HUES6 (cell line): ENCODE results near the gene CARS2.

Experiments
- H3K27ac ChIP-seq: 2 replicates; pipeline ENCODE4 v1.7.0; 2013; ENCODE audit warnings: low read depth, mild to moderate bottlenecking, low read length, inconsistent platforms
- H3K27me3 ChIP-seq: 2 replicates; pipeline ENCODE4 v1.6.1; 2013; ENCODE audit warnings: low read length; ENCODE audit not compliant: control insufficient read depth, insufficient read depth
- H3K36me3 ChIP-seq: 2 replicates; pipeline ENCODE4 v1.6.1; 2013; ENCODE audit warnings: low read length; ENCODE audit not compliant: control insufficient read depth, insufficient read depth
- H3K4me1 ChIP-seq: 2 replicates; pipeline ENCODE4 v1.6.1; 2013; ENCODE audit warnings: low read length; ENCODE audit not compliant: control insufficient read depth, insufficient read depth
- H3K4me3 ChIP-seq: 2 replicates; pipeline ENCODE4 v1.5.1; 2013; ENCODE audit warnings: low read depth, low read length
- H3K9ac ChIP-seq: one replicate; pipeline ENCODE4 v1.6.1; 2013; ENCODE audit warnings: mild to moderate bottlenecking, low read length
- H3K9me3 ChIP-seq: 2 replicates; pipeline ENCODE4 v1.6.1; 2013; ENCODE audit warnings: low read depth, low read length; ENCODE audit not compliant: control insufficient read depth, insufficient read depth

CARS2 gene

DNA sequence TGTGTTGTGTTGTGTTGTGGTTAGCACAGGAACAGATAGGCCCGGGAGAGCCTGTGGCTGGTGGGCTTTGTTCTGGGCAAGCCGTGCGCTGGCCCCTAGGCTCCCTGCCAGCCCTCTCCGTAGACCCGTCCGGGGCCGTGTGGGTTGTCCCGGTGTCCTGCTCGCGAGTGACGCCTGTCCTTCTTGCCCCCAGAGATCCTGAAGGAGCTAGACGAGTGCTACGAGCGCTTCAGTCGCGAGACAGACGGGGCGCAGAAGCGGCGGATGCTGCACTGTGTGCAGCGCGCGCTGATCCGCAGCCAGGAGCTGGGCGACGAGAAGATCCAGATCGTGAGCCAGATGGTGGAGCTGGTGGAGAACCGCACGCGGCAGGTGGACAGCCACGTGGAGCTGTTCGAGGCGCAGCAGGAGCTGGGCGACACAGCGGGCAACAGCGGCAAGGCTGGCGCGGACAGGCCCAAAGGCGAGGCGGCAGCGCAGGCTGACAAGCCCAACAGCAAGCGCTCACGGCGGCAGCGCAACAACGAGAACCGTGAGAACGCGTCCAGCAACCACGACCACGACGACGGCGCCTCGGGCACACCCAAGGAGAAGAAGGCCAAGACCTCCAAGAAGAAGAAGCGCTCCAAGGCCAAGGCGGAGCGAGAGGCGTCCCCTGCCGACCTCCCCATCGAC, 13.3 kb upstream of the CARS2 start:
- Histone ChIP-seq H3K9me3 (no peaks in the 10 kb centered on the region), H3K4me1 (peaks cover 10% of the 10 kb centered on the region; the same call in 1 of the 2 replicates), H3K27me3 (no peaks in the 10 kb centered on the region), H3K4me3 (no peak overlapping the region), H3K27ac (no peak overlapping the region), H3K36me3 (peaks cover 28% of the 10 kb centered on the region), H3K9ac (no peak overlapping the region)

DNA sequence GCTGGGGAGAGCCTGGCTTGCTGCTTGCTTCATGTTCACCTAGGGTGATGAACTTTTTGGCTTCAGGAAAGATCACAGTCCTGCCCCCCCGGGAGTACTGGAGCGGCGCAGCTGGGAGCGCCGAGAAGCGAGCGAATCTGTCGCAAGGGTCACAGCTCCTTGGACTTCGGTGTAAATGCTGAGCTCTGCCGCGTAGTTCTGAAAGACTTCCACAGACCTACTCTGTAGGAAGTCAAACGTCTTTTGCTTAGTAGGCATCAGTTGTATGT, 10.3 kb upstream of the CARS2 start:
- peaks cover 21% of the 10 kb centered on the region for H3K36me3 ChIP-seq
- peak overlapping the region; percentile 78 for H3K4me3 ChIP-seq
- H3K4me1 ChIP-seq: peaks cover 13% of the 10 kb centered on the region; the same call in 1 of the 2 replicates
- no peak overlapping the region; the same call in 1 of the 2 replicates for H3K27ac ChIP-seq
- no peaks in the 10 kb centered on the region for H3K27me3 ChIP-seq
- H3K9me3 ChIP-seq: no peaks in the 10 kb centered on the region
- peak overlapping the region; percentile 71 for H3K9ac ChIP-seq

DNA sequence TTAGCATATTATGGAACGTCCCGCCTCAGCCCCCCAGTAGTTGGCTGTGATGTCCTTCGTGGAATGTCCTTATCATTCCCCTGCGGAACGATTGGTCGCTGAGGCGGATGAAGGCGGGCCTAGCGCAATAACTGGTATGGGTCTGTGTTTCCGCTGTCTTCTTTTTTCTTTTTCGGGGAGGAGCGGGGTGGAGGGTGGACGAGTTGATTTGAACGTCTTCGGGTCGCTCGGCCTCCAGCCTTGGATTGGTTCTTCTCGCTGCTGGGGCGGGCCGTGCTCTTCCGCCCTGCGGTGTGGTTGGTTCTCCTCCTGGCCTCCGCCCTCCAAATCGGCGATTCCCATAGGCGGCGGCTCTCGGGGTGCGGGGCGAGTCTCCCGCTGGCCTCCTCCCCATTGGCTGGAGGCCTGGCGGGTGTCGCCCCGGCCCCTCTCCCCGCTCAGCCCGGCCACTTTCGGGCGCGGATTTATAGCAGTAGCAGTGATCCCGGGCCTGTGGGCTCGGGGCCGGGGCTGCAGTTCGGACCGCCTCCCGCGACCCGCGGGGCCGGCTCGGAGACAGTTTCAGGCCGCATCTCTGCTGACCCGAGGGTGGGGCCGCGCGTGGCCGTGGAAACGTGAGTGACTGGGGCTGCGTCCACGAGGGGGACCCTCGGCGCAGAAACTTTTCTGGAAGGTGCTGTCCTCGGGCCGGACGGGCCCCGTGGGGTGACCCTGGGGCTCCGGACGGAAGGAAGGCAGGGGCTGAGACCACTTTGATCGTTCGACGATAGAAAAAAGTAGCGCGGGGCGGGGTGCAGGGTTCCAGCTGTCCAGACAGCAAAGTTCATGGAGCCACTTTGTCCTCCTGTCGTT, 9.7 kb upstream of the CARS2 start:
- Histone ChIP-seq H3K9me3 (no peaks in the 10 kb centered on the region), H3K9ac (peak overlapping the region; percentile 71), H3K27me3 (no peaks in the 10 kb centered on the region), H3K27ac (peak overlapping the region; percentile 66; the same call in 1 of the 2 replicates), H3K4me3 (peak overlapping the region; percentile 95), H3K4me1 (peaks cover 13% of the 10 kb centered on the region; the same call in 1 of the 2 replicates), H3K36me3 (peaks cover 16% of the 10 kb centered on the region)

DNA sequence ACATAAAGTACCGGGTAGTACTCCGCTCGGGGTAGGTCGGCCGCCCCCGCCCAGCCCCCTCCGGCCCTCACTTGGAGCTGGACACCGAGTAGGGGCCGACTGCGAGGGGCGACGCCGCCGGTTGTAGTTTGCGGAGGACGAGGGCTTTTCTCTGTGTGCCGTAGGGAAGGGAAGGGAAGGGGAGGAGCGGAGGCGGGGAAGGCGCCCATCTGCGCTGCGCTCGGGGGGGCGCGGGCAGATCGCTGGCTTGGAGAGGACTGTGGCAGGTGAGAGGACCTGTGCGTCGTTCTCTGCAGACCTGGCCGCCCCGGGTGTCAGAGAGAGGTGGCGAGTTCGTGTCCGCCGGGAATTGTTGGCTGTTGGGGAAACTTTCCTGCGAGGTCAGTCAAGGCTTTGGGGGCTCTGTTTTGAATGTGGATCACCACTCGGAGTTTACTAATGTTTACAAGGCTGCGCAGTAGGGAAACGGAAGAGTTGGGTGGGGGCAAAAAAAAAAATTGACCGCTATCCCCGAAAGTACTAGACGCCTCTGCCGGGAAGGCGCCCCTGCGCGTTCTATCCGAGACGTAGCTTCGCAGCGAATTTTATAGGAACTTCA, 9.0 kb upstream of the CARS2 start:
- H3K4me3 ChIP-seq: peak overlapping the region; percentile 95

DNA sequence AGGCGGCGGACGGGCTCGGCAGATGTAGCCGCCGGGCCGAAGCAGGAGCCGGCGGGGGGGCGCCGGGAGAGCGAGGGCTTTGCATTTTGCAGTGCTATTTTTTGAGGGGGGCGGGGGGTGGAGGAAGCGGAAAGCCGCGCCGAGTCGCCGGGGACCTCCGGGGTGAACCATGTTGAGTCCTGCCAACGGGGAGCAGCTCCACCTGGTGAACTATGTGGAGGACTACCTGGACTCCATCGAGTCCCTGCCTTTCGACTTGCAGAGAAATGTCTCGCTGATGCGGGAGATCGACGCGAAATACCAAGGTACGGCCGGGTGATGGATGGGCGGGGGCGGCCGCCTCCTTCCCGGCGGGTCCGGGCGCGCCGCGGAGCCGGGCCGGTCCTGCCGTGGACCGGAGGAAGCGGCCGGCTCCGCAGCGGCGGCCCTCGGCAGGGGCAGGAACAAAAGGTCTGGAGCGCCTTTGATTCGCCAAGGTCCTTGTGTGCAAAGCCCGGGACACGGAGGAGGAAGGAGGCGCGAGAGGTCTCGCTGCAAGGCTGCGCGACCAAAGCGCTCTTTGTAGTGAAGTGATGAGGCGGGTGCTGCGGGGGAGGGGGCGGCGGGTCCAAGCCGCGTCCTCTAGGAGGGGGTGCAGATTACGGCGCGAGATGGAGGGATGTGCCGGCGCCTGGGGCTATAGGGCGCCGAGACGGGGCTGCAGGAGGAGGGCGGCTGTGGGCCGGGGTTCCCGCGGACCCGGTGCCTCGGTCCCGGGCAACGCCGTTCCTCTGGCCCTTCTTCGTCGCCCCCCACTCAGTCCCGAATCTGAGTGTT, 8.3 kb upstream of the CARS2 start:
- peaks cover 13% of the 10 kb centered on the region; the same call in 1 of the 2 replicates for H3K4me1 ChIP-seq
- H3K4me3 ChIP-seq: peak overlapping the region; percentile 95
- H3K27me3 ChIP-seq: no peaks in the 10 kb centered on the region
- H3K27ac ChIP-seq: peak overlapping the region; percentile 76; the same call in 1 of the 2 replicates
- no peaks in the 10 kb centered on the region for H3K9me3 ChIP-seq
- peaks cover 2% of the 10 kb centered on the region for H3K36me3 ChIP-seq
- peak overlapping the region; percentile 89 for H3K9ac ChIP-seq

More for the DNA sequence above, 9.0 kb upstream of the CARS2 start:
- H3K27me3 ChIP-seq: no peaks in the 10 kb centered on the region
- H3K36me3 ChIP-seq: peaks cover 9% of the 10 kb centered on the region
- no peaks in the 10 kb centered on the region for H3K9me3 ChIP-seq
- H3K9ac ChIP-seq: peak overlapping the region; percentile 89
- H3K4me1 ChIP-seq: peaks cover 13% of the 10 kb centered on the region; the same call in 1 of the 2 replicates
- H3K27ac ChIP-seq: peak overlapping the region; percentile 76; the same call in 1 of the 2 replicates

DNA sequence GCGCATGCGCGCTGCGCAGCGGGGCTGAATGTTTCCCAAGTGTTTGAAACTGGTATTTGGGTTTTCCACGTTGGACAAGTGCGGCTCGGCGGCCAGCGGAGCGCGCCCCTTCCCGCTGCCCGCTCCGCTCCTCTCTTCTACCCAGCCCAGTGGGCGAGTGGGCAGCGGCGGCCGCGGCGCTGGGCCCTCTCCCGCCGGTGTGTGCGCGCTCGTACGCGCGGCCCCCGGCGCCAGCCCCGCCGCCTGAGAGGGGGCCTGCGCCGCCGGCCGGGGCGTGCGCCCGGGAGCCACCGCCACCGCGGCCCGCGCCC, 7.7 kb upstream of the CARS2 start, which contains the start of gene ING1:
Gene ING1, plus strand, starts transcription at position 59 of the 311 bp plus-strand sequence. CDS start 450 bp downstream, outside the sequence.
- Histone ChIP-seq H3K27me3 (no peaks in the 10 kb centered on the region), H3K36me3 (no peaks in the 10 kb centered on the region), H3K27ac (peak within 1 kb of the TSS; percentile 98), H3K4me3 (peak within 1 kb of the TSS; percentile 95), H3K9me3 (no peaks in the 10 kb centered on the region), H3K9ac (peak within 1 kb of the TSS; percentile 94), H3K4me1 (peaks cover 13% of the 10 kb centered on the region; the same call in 1 of the 2 replicates)

DNA sequence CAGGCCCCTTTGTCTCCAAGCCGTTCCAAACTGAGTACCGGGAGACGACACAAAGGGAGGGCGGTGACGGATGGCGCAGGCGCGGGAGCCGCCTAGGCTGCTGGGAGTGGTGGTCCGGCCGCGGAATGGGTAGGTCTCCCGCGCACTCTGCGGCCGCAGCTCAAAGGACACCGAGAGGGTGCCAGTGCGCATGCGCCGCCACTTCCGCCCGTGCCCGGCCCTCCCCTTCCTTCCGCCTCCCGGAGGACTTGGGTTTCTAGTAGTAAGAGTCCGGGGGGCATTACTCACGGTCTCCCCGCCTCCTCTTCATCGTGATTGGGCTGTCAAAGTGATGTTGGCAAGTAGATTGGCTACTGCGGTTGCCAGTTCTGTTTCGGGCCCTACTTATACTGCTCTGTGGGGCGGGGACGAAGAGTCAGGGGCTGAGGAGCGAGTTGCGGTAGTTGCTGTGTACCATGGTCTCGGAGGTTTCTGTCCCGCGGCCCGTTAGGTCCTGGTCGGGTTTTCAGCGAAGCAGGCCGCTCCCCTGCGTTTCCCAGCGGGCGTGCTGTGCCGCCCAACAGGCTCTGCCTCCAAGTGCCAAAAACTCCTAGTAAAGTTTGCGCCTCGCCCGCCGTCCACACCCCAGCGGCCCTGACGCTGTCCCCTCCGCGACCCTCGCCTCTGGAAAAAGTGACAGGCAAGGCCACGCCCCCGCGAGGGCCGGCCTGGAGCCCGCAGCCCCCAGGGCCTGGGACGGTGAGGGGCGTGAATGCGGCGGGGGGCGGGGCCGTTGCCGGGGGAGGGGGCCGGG, 7.1 kb upstream of the CARS2 start:
- H3K9me3 ChIP-seq: no peaks in the 10 kb centered on the region
- H3K4me3 ChIP-seq: peak overlapping the region; percentile 95
- H3K4me1 ChIP-seq: peaks cover 12% of the 10 kb centered on the region; the same call in 1 of the 2 replicates
- H3K36me3 ChIP-seq: no peaks in the 10 kb centered on the region
- peak overlapping the region; percentile 98 for H3K27ac ChIP-seq
- no peaks in the 10 kb centered on the region for H3K27me3 ChIP-seq
- H3K9ac ChIP-seq: peak overlapping the region; percentile 94

- H3K9me3 ChIP-seq: no peaks in the 10 kb centered on the region
Observed at GRCh38 chr13:110712081-110712848, 6.3 kb upstream of the CARS2 start.

DNA sequence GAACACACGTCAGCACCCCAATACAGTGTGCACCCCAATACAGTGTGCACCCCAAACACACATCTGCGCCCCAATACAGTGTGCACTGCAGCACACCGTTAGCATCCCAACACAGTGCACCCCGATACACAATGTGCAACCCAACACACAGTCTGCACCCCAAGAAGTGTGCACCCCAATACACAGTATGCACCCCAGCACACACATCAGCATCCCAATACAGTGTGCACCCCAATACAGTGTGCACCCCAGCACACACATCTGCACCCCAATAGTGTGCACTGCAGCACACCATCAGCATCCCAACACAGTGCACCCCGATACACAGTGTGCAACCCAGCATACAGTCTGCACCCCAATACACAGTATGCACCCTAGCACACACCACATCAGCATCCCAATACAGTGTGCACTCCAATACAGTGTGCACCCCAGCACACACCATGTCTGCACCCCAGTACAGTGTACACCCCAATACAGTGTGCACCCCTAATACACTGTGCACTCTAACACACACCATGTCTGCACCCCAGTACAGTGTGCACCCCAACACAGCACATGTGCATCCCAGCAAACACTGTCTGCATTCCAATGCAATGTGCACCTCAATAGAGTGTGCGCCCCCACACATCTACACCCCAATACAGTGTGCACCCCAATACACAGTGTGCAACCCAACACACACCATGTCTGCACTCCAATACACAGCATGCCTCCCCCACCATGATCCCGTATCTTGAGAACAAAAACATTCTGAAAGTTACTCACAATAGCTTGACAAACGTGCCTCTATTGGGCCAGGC, 855 bp upstream of the CARS2 start:
- Histone ChIP-seq H3K27me3 (no peaks in the 10 kb centered on the region), H3K4me1 (peaks cover 13% of the 10 kb centered on the region), H3K9ac (peak overlapping the region; percentile 41), H3K36me3 (peaks cover 16% of the 10 kb centered on the region; the same call in 1 of the 2 replicates), H3K9me3 (no peaks in the 10 kb centered on the region), H3K27ac (no peak overlapping the region), H3K4me3 (peak overlapping the region; percentile 58)

More at GRCh38 chr13:110712081-110712848, 6.3 kb upstream of the CARS2 start:
- Histone ChIP-seq H3K27ac (peak overlapping the region; percentile 98), H3K9ac (peak overlapping the region; percentile 94), H3K4me1 (peaks cover 4% of the 10 kb centered on the region; the same call in 1 of the 2 replicates), H3K4me3 (peak overlapping the region; percentile 95), H3K36me3 (no peaks in the 10 kb centered on the region), H3K27me3 (no peaks in the 10 kb centered on the region)
